G401 (cell line): Measurements from ENCODE around the gene NRN1L. TPM values are rescaled to one million over a fixed set of nuclear protein-coding genes. Genes with fewer than 3 reads are reported as not detected.
"Not testable (repeated sequence)": the region's sequence is repeated elsewhere in the genome, so short reads cannot be mapped to it uniquely, and the experiment has no call there.

Experiments
- DNase-seq: peaks from one replicate; pipeline ENCODE4 v3.0.0-alpha.2; 2015; ENCODE audit warnings: low spot score
- in situ Hi-C: cut with HindIII; loops from 2 replicates; pipeline ENCODE4 v1.10.0; 2016; ENCODE audit warnings: low sequenced_read_pairs, mixed read lengths
- total RNA-seq: library from RNA; depleted of rRNA; stranded (reverse); fragments of >200 nt; shearing (Covaris generic); gene quantifications from 2 replicates; pipeline ENCODE4 v1.2.3, GENCODE V29; 2014

NRN1L gene
- total RNA-seq, 1 experiment from 2014 or later, result not detected

- DNase-seq, result no peak
- in situ Hi-C loops, result no loop called here
Observed at GRCh38 chr16:67909056-67909742, 24.5 kb downstream of the NRN1L start.

- in situ Hi-C loops, result no loop called here
- DNase-seq, result no peak
Observed at GRCh38 chr16:67910158-67910557, 25.5 kb downstream of the NRN1L start.

DNA sequence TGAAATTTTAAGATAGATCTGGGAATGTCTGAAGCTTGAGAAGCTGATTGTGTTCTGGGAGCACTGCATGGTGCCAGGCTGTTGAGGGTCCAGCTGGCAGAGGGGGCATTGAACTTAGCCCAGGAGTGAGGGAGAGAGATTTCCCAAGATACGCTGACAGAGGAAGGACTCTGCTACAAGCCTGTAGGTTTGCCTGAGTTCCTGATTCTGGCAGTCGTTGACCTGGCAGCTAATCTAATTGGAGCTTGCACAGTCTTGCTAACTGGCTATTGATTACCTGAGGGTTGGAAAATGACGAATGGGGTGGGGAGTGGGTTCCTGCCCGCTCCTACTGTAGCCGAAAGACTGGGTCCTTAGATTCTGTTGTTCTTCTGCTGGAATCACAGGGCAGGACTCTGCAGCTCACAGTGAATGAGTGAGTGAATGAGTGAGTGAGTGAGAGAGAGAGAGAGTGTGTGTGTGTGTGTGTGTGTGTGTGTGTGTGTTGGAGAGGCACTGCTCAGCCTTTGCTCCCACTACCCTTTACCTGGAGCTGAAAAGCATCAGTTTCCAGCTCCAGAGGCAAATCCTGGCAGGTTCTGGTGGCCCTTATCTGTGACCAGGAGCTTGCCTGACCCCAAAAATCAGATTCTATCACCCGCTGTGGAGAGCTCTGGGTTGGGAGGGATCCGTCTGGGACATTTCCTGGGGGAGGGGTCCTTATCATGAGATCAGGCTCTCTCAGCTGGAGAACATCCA is 30.2 kb downstream of the NRN1L start:
- no peak for DNase-seq
- in situ Hi-C loops, result no loop called here

DNA sequence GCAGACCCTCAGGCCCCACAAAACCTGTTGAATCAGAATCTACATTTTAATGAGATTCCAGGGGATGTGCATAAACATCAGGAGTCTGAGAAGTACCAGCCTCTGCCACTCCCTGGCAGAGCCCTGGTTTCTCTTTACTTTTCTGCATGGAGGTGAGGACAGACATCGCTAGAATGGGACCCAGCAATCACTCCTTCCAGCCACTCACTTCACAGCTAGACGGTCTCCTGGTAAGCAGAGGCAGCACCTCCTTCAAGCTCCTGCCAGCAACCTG is 30.7 kb downstream of the NRN1L start:
- DNase-seq, in situ Hi-C loops: not testable (repeated sequence)

GRCh38 chr16:67915831-67916723 is 31.4 kb downstream of the NRN1L start:
- in situ Hi-C loops, result no loop called here
- peak; percentile 55 for DNase-seq

DNA sequence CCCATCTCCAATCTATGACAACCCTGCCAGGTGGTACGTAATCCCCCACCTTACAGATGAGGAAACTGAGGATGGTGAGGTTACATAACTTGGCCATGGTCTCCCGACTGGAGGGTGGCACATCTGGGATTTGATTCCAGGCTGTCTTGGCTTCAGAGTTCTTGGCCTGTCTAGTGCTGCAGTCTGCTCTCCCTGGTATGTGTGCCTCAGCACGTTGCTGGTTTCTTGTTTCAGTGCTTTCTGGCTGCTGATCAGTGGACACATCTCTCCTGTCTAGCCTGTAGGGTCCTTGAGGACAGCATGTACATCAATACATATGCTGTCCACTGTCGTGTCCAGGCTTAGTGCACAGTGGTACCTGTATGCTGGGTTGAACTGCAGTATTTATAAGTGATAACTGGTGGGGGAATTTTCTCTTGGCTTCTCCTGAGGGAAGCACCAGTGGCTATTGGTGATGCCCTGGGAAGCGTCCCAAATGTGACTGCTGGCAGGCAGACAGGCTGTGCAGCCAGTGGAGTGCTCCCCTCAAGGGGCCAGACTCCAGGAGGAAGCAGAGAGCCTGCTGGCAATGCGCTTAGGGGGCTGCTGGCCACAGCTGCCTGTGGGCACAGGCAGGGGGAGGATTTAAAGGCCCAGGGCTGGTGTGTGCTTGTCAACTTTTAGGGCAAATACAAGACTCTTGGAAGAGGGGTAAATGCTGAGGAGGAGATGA is 32.6 kb downstream of the NRN1L start:
- peak; percentile 45 for DNase-seq

GRCh38 chr16:67917852-67918236 is 33.2 kb downstream of the NRN1L start:
- in situ Hi-C loops, result no loop called here
- no peak for DNase-seq

More for the DNA sequence above, 32.6 kb downstream of the NRN1L start:
- in situ Hi-C loops, result no loop called here

DNA sequence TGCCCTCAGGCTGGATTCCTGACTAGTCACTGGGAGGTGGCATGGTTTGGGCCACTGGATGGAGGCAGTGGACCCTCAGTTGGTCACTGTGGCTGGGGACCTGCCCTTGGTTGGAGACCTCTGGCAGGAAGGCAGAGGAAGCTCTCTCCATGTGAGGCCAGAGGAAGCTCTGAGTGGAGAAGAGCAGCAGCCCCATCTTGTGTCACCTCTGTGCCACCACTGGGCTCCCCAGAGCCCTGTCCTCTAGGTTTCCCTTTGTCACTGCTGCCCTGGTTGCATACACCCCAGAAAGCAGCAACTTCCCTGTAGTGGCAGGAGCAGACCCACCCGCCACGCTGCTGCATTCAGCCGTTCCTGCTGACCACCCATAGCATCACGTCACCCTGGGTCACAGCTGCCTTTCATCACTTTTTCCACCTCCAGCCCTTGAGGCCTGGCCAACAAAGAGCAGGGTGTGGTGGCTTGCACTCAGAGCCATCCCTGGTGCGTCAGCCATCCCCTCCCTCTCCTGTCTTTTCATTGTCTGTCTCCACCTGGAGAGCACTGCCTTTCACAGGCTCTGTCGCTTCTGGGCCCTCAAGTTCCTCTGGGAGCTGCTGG is 35.0 kb downstream of the NRN1L start:
- DNase-seq, result no peak
- in situ Hi-C loops, result loop anchor here (5.0 kb wide), 1 partner anchor 97 kb away; no protein-coding TSS in a partner anchor

- in situ Hi-C loops, result loop anchor here (5.0 kb wide), 1 partner anchor 100 kb away; no protein-coding TSS in a partner anchor
Observed at GRCh38 chr16:67922221-67922620, 37.5 kb downstream of the NRN1L start.

GRCh38 chr16:67922740-67923139 is 38.1 kb downstream of the NRN1L start:
- DNase-seq, result no peak
- in situ Hi-C loops, result loop anchor here (5.0 kb wide), 1 partner anchor 100 kb away; no protein-coding TSS in a partner anchor

More at GRCh38 chr16:67922221-67922620, 37.5 kb downstream of the NRN1L start:
- no peak for DNase-seq

DNA sequence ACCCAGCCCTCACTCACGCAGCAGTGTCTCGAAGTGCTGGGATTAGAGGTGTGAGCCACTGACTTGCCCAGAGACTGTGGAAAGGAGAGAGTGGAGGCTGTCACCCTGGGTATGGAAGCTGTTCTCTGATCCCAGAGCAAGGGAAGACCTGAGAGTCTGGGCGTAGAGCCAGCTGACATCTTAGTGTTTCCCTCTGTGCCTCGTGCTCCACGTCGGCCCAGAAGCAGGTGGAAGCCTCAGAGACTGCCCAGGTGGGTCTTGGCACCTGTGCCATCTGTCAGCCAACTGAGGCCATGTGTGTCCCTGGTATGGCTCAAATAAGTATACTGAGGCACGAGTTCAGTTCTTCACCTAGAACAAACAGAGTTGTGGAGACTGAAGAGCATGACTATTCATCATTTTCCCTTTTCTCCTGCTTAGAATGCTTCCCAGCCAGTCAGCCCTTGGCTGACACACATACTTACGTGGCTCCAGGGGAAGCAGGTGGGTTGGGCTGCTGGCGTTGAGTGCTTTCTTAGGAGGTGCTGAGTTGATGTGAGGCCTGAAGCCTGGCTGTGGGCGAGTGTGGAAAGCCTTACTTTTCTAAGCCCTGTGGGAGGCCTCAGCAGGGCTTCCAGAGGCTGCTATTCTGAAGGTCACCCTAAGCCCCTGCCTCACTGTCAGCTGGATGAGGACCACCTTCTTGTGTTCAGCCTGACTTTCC is 38.9 kb downstream of the NRN1L start:
- DNase-seq, result peak; percentile 78
- in situ Hi-C loops, result loop anchor here (5.0 kb wide), 1 partner anchor 101 kb away; no protein-coding TSS in a partner anchor

DNA sequence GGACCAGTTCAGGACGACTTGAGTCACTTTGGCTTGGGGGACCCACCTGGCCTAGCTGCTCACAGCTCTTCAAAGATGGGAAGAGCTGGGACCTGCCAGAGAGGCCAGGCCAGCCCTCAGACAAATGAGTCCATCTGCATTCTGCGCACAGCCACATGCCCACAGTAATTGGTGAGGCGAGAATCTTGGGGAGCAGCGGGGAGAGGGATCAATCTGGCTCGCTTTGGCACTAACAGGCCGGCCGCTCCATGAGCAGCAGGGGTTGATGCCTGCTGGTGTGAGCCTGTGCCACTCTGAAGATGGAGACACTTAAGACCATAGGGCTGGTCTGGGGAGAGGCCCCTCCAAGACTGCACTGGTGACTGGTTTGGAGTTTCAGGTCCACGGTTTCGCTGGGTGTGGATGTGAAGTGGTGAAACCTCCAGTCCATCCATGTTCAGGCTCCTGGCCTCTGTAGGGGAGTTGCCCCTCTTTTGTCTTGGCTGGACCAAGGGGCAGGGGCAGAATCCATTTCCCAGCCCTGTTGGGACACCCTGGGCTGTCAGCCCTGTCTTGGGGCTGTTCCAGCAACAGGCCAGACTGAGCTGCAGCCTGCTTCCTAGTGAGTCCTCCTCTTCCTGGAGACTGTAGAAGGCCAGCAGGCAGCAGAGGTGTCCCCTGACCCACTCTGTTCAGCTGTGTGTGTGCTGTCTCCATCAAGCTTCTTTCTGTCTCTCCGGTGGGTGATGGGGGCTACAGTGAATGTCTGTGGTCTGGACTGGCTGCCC is 39.6 kb downstream of the NRN1L start:
- in situ Hi-C loops, result loop anchor here (5.0 kb wide), 1 partner anchor 102 kb away; no protein-coding TSS in a partner anchor
- DNase-seq, result peak; percentile 27

GRCh38 chr16:67926181-67926750 is 41.6 kb downstream of the NRN1L start:
- DNase-seq, result peak; percentile 26
- in situ Hi-C loops, result no loop called here

DNA sequence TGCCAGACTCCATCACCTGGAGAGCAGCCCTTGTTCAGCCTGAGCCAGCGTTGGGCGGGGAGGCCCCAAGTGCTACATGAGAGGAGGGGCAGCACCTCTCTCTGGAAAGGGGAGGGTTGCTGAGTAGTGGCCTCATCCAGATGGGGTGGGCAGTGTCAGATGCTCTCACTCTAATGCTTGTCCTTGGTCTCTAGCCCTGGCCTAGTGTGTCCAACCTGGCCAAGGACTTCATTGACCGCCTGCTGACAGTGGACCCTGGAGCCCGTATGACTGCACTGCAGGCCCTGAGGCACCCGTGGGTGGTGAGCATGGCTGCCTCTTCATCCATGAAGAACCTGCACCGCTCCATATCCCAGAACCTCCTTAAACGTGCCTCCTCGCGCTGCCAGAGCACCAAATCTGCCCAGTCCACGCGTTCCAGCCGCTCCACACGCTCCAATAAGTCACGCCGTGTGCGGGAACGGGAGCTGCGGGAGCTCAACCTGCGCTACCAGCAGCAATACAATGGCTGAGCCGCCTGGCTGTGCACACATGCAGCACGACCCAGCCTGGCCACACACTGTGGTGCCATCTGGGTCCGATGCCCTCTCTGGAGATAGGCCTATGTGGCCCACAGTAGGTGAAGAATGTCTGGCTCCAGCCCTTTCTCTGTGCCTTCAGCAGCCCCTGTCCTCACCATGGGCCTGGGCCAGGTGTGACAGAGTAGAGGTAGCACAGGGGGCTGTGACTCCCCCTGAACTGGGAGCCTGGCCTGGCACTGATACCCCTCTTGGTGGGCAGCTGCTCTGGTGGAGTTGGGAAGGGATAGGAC is 42.7 kb downstream of the NRN1L start:
- in situ Hi-C loops, result no loop called here
- DNase-seq, result peak; percentile 79

- in situ Hi-C loops, result no loop called here
- DNase-seq, result no peak
Observed at GRCh38 chr16:67928147-67928546, 43.5 kb downstream of the NRN1L start.
